ENCODE data around the gene NRP1. TPM values are rescaled to one million over a fixed set of nuclear protein-coding genes. Genes with fewer than 3 reads are reported as not detected.

NRP1 gene
- total RNA-seq, 1 donor from 2014 or later, result 122 TPM

GRCh38 chr10:33258967-33259366 is 75.5 kb downstream of the NRP1 start:
- TF ChIP-seq, protein P1, sequence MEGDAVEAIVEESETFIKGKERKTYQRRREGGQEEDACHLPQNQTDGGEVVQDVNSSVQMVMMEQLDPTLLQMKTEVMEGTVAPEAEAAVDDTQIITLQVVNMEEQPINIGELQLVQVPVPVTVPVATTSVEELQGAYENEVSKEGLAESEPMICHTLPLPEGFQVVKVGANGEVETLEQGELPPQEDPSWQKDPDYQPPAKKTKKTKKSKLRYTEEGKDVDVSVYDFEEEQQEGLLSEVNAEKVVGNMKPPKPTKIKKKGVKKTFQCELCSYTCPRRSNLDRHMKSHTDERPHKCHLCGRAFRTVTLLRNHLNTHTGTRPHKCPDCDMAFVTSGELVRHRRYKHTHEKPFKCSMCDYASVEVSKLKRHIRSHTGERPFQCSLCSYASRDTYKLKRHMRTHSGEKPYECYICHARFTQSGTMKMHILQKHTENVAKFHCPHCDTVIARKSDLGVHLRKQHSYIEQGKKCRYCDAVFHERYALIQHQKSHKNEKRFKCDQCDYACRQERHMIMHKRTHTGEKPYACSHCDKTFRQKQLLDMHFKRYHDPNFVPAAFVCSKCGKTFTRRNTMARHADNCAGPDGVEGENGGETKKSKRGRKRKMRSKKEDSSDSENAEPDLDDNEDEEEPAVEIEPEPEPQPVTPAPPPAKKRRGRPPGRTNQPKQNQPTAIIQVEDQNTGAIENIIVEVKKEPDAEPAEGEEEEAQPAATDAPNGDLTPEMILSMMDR (IDR thresholded peaks at IDR 0.05), result no peak
- H3K4me3 ChIP-seq, result no peak overlapping the region
- no peaks in the 10 kb centered on the region for H3K4me1 ChIP-seq
- intact Hi-C loops (cut with DNase I), result no loop called here
- H3K36me3 ChIP-seq, result peaks cover 4 to 21% of the 10 kb centered on the region in 2 donors
- H3K27me3 ChIP-seq, result no peaks in the 10 kb centered on the region
- H3K27ac ChIP-seq, result no peak overlapping the region
- DNase-seq (ENCODE audit: low spot score in 2 of 2), result no peak
- H3K9me3 ChIP-seq, result no peaks in the 10 kb centered on the region

DNA sequence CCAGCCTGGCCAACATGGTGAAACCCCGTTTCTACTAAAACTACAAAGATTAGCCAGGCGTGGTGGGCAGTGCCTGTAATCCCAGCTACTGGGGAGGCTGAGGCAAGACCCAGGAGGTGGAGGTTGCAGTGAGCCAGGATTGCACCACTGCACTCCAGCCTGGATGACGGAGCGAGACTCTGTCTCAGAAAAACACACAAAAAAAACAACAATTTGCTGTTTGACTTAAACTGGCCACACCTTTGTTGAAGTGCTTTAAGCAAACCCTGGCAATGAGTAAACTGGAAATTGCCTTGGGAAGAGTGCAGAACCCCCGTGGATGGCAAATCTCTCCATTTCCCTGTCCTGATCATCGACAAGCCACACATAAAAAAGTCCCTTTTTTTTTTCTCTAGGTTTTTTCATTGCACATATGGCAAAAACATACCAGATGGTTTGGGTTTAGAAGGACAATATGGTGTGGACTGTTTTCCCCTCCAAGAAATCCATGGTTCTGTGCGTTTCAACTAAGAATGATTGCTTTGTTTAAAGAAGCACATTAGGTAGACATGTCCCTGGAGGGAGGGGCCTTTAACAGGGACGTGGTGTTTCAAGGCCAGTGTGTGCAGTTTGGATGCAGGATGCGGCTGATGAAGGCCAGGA is 76.9 kb downstream of the NRP1 start:
- Histone ChIP-seq H3K27ac (no peak overlapping the region), H3K9me3 (no peaks in the 10 kb centered on the region), H3K27me3 (no peaks in the 10 kb centered on the region), H3K4me3 (no peak overlapping the region), H3K36me3 (peaks cover 7 to 17% of the 10 kb centered on the region in 2 donors), H3K4me1 (no peaks in the 10 kb centered on the region)
- TF ChIP-seq, protein P1 (IDR thresholded peaks at IDR 0.05), result no peak
- no peak for DNase-seq (ENCODE audit: low spot score in 2 of 2)
- intact Hi-C loops (cut with DNase I), result no loop called here

- Histone ChIP-seq H3K27me3 (no peaks in the 10 kb centered on the region), H3K27ac (no peak overlapping the region), H3K36me3 (peaks cover 16 to 17% of the 10 kb centered on the region in 2 donors), H3K4me1 (no peaks in the 10 kb centered on the region), H3K9me3 (no peaks in the 10 kb centered on the region), H3K4me3 (no peak overlapping the region)
- TF ChIP-seq, protein P1 (IDR thresholded peaks at IDR 0.05), result no peak
- intact Hi-C loops (cut with DNase I), result no loop called here
- DNase-seq (ENCODE audit: low spot score in 2 of 2), result no peak
Observed at GRCh38 chr10:33256458-33256857, 78.0 kb downstream of the NRP1 start.

GRCh38 chr10:33254556-33255160 is 79.8 kb downstream of the NRP1 start:
- intact Hi-C loops (cut with DNase I), result no loop called here
- Histone ChIP-seq H3K9me3 (no peaks in the 10 kb centered on the region), H3K4me3 (no peak overlapping the region), H3K36me3 (peaks cover 19 to 24% of the 10 kb centered on the region in 2 donors), H3K4me1 (no peaks in the 10 kb centered on the region), H3K27me3 (no peaks in the 10 kb centered on the region), H3K27ac (no peak overlapping the region)
- TF ChIP-seq, protein P1 (IDR thresholded peaks at IDR 0.05), result no peak
- DNase-seq (ENCODE audit: low spot score in 2 of 2), result no peak

GRCh38 chr10:33253411-33253810 is 81.1 kb downstream of the NRP1 start:
- Histone ChIP-seq H3K4me1 (no peaks in the 10 kb centered on the region), H3K36me3 (peaks cover 19 to 24% of the 10 kb centered on the region in 2 donors), H3K27ac (no peak overlapping the region), H3K9me3 (no peaks in the 10 kb centered on the region), H3K4me3 (no peak overlapping the region), H3K27me3 (no peaks in the 10 kb centered on the region)
- no peak for DNase-seq (ENCODE audit: low spot score in 2 of 2)
- TF ChIP-seq, protein P1 (IDR thresholded peaks at IDR 0.05), result no peak
- intact Hi-C loops (cut with DNase I), result no loop called here
